Measurements from ENCODE around the gene KCNT2.

KCNT2 gene

DNA sequence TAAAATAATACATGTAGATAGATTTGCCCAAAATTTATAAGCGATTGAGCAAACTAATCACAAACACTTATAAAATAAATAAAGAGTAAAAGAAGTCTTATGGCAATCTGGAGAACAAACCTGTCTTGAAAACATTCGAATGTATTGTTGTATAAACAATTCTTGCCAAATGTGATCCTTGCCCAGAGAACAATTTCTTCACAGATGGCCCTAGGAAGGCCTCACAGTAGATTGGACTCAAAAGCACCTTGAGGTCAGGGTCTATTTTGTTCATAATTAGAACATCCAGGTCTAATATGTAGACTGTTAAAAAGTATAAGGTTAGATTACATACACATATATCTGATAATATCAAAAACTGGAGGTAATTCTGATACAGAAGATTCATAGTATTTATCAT is 202.4 kb downstream of the KCNT2 start:
- TF ChIP-seq, protein P1, sequence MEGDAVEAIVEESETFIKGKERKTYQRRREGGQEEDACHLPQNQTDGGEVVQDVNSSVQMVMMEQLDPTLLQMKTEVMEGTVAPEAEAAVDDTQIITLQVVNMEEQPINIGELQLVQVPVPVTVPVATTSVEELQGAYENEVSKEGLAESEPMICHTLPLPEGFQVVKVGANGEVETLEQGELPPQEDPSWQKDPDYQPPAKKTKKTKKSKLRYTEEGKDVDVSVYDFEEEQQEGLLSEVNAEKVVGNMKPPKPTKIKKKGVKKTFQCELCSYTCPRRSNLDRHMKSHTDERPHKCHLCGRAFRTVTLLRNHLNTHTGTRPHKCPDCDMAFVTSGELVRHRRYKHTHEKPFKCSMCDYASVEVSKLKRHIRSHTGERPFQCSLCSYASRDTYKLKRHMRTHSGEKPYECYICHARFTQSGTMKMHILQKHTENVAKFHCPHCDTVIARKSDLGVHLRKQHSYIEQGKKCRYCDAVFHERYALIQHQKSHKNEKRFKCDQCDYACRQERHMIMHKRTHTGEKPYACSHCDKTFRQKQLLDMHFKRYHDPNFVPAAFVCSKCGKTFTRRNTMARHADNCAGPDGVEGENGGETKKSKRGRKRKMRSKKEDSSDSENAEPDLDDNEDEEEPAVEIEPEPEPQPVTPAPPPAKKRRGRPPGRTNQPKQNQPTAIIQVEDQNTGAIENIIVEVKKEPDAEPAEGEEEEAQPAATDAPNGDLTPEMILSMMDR (conservative IDR thresholded peaks at IDR 0.05; ENCODE audit: low read depth, low read length) = no peak

DNA sequence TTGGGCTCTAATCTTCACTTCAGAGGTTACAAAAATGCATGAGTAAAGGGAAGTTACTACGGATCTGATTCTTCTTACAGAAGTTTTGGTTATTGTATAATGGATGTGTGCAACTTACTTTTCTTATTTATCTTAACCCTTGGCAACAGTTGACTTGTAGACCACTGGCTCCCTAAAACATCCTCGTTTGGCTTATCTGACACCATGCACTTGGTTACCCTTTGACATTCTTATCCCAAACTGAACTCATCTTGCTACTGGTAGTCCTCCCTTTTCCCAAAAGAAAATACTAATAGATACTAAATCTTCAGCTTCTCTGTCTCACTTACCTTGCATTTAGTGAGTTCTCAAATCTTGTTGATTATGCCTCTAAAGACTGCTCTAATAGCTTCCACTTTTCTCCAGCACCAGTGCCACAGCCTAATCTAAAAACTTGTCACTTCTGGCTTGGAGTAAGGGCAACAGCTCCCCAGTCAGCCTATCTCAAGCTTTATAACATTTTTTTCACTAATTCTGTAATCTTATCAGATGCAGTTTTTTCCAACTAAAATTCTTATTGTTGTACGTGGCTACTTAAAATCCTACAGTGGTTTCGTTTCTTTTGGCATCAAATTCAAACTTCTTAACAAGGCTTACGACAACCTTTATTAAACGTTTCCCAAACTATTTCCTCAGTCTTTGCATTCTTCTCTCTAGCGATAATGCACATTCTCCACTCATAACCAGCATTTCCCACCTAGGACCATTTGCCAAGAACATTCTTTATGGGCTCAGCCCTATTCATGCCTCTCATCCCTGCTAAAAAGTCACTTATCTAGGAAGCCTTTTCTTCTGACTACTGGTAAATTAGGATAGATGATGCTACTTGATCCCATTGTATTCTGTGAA is 204.2 kb downstream of the KCNT2 start:
- TF ChIP-seq, protein P1 (conservative IDR thresholded peaks at IDR 0.05; ENCODE audit: low read depth, low read length) = no peak
- DNase-seq (ENCODE audit: low read depth) = peak; percentile 99
- peak overlapping the region; percentile 45 for H3K4me3 ChIP-seq (ENCODE audit: low read length)

More for the DNA sequence above, 202.4 kb downstream of the KCNT2 start:
- DNase-seq (ENCODE audit: low read depth) = no peak
- H3K4me3 ChIP-seq (ENCODE audit: low read length) = no peak overlapping the region

DNA sequence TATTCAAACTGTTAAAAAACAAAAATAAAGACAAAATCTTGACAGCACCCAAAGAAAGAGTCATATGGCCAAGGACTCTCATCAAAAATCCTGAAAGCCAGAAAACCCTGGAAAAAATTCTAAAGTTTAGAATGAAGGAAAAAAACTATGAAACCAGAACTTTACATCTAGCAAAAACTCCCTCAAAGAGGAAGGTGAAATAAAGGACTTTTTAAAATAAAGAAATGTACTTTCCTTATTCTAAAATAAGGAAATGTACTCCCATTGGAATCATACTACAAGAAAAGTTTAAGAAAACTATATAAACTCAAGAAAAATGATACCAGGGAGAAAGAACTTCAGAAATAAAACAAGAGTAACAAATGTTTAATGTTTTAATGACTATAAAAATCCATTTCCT is 206.3 kb downstream of the KCNT2 start:
- TF ChIP-seq, protein P1 (conservative IDR thresholded peaks at IDR 0.05; ENCODE audit: low read depth, low read length) = no peak
- DNase-seq (ENCODE audit: low read depth) = no peak
- peak overlapping the region; percentile 45 for H3K4me3 ChIP-seq (ENCODE audit: low read length)

DNA sequence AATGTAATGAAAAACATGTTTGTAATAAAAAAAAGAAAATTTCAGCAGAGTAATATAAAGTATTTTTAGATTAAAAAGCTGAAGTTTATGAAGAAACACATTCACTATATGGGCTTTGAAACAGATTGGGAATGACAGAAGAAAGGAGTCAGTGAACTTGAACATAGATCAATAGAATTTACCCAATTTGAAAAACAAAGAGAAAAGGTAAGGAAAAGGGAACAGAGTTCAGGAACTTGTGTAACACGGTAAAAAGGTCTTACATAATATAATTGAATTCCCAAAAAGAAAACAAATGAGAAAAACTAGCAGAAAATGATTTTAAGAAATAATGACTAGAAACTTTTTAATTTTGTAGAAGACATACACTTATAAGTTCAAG is 206.8 kb downstream of the KCNT2 start:
- DNase-seq (ENCODE audit: low read depth) = no peak
- TF ChIP-seq, protein P1 (conservative IDR thresholded peaks at IDR 0.05; ENCODE audit: low read depth, low read length) = no peak
- H3K4me3 ChIP-seq (ENCODE audit: low read length) = peak overlapping the region; percentile 45

DNA sequence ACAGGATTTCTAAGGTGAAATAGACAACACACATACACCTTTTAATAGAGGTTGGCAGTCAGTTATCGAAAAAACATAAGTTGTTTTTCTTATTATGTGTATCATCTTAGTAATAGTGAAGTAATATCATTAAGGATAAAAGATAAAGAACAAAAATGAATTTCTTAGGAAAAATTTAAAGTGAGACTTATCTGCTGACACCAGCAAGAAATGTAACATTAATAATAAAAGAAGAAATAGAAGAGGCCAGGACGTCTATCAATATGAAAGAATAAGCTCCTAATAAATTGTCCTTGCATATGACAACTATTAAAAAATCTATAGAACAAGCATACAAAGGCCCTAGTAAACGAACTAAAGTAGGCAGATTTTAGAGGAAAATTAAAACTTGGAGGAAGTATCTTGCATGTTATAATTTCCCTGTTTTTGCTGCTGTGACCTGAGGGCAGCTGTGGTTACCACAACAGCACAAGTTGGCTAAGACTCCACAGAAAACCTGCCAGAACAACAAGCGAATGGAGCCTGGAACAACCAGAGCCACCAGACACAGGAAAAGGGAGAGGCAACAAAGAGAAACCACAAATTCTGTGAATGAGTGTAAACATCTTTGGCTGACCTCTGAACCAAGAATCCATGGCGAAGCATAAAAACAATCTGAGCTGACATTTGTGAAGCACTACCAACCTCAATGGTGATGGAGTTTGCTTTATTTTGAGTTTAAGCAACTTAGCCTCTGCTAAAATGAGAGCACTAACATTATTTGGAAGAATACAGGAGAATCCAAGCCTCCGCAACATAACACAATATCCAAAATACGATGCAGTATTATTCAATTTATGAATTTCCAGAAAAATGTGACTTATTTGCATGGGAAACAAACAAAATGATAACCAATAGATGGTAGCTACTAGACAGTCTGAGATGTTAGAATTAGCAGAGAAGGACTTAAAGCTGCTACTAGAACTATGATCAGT is 207.5 kb downstream of the KCNT2 start:
- TF ChIP-seq, protein P1 (conservative IDR thresholded peaks at IDR 0.05; ENCODE audit: low read depth, low read length) = no peak

DNA sequence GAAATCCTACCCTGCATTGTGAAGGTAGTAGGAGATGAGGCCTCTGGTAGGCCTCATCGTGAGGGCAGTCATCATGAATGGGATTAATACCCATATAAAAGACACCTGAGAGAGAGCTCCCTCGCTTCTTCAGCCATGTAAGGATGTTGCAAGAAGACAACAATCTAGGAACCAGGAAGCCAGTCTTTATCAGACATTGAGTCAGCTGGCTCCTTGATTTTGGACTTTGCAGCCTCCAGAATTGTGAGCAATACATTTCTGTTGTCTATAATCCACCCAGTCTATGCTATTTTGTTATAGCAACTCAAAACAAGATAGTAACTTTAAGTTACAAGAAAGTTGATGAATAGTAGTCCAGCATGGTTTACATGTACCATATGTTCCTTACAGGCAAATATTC is 208.5 kb downstream of the KCNT2 start:
- DNase-seq (ENCODE audit: low read depth) = no peak
- TF ChIP-seq, protein P1 (conservative IDR thresholded peaks at IDR 0.05; ENCODE audit: low read depth, low read length) = no peak

More for the DNA sequence above, 207.5 kb downstream of the KCNT2 start:
- H3K4me3 ChIP-seq (ENCODE audit: low read length) = peak overlapping the region; percentile 45
- DNase-seq (ENCODE audit: low read depth) = peak; percentile 80

More for the DNA sequence above, 208.5 kb downstream of the KCNT2 start:
- no peak overlapping the region for H3K4me3 ChIP-seq (ENCODE audit: low read length)

Measured in retinal pigment epithelial cell (primary cell).